GM23248 (cell line): ENCODE data around the gene NXPE4.
"Not testable (repeated sequence)": the region's sequence is repeated elsewhere in the genome, so short reads cannot be mapped to it uniquely, and the experiment has no call there.

ENCODE experiments used
- EZH2 ChIP-seq: fragments of 200-600 bp; sonication (generic); IDR thresholded peaks from 2 replicates; pipeline ENCODE4 v1.6.1; 2018; ENCODE audit warnings: antibody characterized with exemption, mild to moderate bottlenecking; ENCODE audit not compliant: insufficient read depth, poor library complexity, severe bottlenecking
- EZH2phosphoT487 ChIP-seq: fragments of 200-600 bp; sonication (generic); IDR thresholded peaks from 2 replicates; pipeline ENCODE4 v1.6.1; 2018; ENCODE audit warnings: antibody characterized with exemption, moderate library complexity, mild to moderate bottlenecking, low read depth; ENCODE audit not compliant: insufficient read depth

GRCh38 chr11:114631445-114631965 is 35.9 kb upstream of the NXPE4 start:
- not testable (repeated sequence) for TF ChIP-seq EZH2, EZH2phosphoT487
